Left ventricle myocardium inferior (tissue), 1 donor: ENCODE data around the gene STX10. TPM values are rescaled to one million over a fixed set of nuclear protein-coding genes. Genes with fewer than 3 reads are reported as not detected.
A peak's percentile ranks its signal among the peaks of the same experiment; 100 is the strongest.

ENCODE experiments used
- DNase-seq: peaks from one replicate; pipeline ENCODE4 v3.0.0-alpha.2; 2020
- H3K27ac ChIP-seq: fragments of 200-600 bp; replicated peaks from 2 replicates; pipeline ENCODE4 v1.8.0; 2021
- H3K27me3 ChIP-seq: fragments of 200-600 bp; 2 replicates; pipeline ENCODE4 v1.8.0; 2021; ENCODE audit warnings: low read depth
- H3K36me3 ChIP-seq: fragments of 200-600 bp; 2 replicates; pipeline ENCODE4 v1.8.0; 2021
- H3K4me1 ChIP-seq: fragments of 200-600 bp; 2 replicates; pipeline ENCODE4 v1.8.0; 2021
- H3K4me3 ChIP-seq: fragments of 200-600 bp; 2 replicates; pipeline ENCODE4 v1.8.0; 2021; ENCODE audit warnings: mild to moderate bottlenecking, moderate library complexity
- H3K9me3 ChIP-seq: fragments of 200-600 bp; replicated peaks from 2 replicates; pipeline ENCODE4 v1.8.0; 2021
- CTCF ChIP-seq: fragments of 200-600 bp; IDR thresholded peaks from 2 replicates; pipeline ENCODE4 v1.8.0; 2021; ENCODE audit warnings: antibody characterized with exemption, mild to moderate bottlenecking, borderline replicate concordance
- intact Hi-C: fragments of 100-400 bp; cut with micrococcal nuclease; formaldehyde crosslinking; loops from one replicate; pipeline ENCODE4 v1.11.0; 2022
- total RNA-seq: library from RNA; stranded (reverse); fragmentation: NEBNext Ultra II Directional; extraction: Animal tissue kit (Norgen Biotek cat#: 25700); gene quantifications from one replicate; pipeline ENCODE4 v1.2.1, GENCODE V29; 2021
- donor health status: DM: no; HTN: yes; CAD: no; lungs with severe emphysema.

Gene STX10
- total RNA-seq, 1 donor from 2014 or later, result 39.2 TPM

- Histone ChIP-seq H3K4me3 (peak overlapping the region; percentile 70), H3K27me3 (no peaks in the 10 kb centered on the region), H3K4me1 (peaks cover 94% of the 10 kb centered on the region), H3K36me3 (peaks cover 19% of the 10 kb centered on the region), H3K27ac (peak overlapping the region; percentile 97), H3K9me3 (no peaks in the 10 kb centered on the region)
- intact Hi-C loops, result loop anchor here (5.0 kb wide), 1 partner anchor 113 kb away; no protein-coding TSS in a partner anchor
- TF ChIP-seq CTCF, result no peak
- DNase-seq, result no peak
Observed at GRCh38 chr19:13094771-13095392, 55.3 kb downstream of the STX10 start.

- Histone ChIP-seq H3K4me1 (peaks cover 96% of the 10 kb centered on the region), H3K4me3 (no peak overlapping the region), H3K9me3 (no peaks in the 10 kb centered on the region), H3K27ac (peak overlapping the region; percentile 97), H3K27me3 (no peaks in the 10 kb centered on the region), H3K36me3 (peaks cover 19% of the 10 kb centered on the region)
- TF ChIP-seq CTCF, result no peak
- intact Hi-C loops, result loop anchor here (5.0 kb wide), 1 partner anchor 112 kb away; no protein-coding TSS in a partner anchor
- no peak for DNase-seq
Observed at GRCh38 chr19:13094106-13094504, 56.1 kb downstream of the STX10 start.

Other genes with a start within 250 kb of the STX10 start
- gene SYCE2, start 231.1 kb downstream of the STX10 start, total RNA-seq, result not detected
- gene FARSA, start 216.7 kb downstream of the STX10 start, total RNA-seq, result 37.8 TPM
- gene CALR, start 211.8 kb downstream of the STX10 start, total RNA-seq, result 365 TPM
- gene RAD23A, start 204.5 kb downstream of the STX10 start, total RNA-seq, result 150 TPM
- gene GADD45GIP1, start 193.2 kb downstream of the STX10 start, total RNA-seq, result 31.4 TPM
- gene DAND5, start 180.8 kb downstream of the STX10 start, total RNA-seq, result 12.7 TPM
- gene NFIX, start 154.9 kb downstream of the STX10 start, total RNA-seq, result 118 TPM
- gene LYL1, start 47.5 kb downstream of the STX10 start, total RNA-seq, result 6.3 TPM
- gene TRMT1, start 33.6 kb downstream of the STX10 start, total RNA-seq, result 19.6 TPM
- gene NACC1, start 32.1 kb downstream of the STX10 start, total RNA-seq, result 35.4 TPM
- 17.3 TPM for gene IER2, start within 50 bp of the STX10 start, total RNA-seq